ENCODE measurements around the gene TPM4.
"Not testable (repeated sequence)": the region's sequence is repeated elsewhere in the genome, so short reads cannot be mapped to it uniquely, and the experiment has no call there.

DNA sequence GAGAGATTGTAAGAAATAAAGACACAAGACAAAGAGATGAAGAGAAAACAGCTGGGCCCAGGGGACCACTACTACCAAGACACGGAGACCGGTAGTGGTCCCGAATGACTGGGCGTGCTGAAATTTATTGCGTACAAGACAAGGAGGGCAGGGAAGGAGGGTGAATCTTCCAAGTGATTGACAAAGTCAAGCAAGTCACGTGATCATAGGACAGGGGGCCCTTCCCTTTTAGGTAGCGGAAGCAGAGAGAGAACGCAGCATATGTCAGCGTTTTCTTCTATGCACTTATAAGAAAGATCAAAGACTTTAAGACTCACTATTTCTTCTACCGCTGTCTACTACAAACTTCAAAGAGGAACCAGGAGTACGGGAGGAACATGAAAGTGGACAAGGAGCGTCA lies 46.1 kb upstream of the TPM4 start:
- TF ChIP-seq CTCF (IDR thresholded peaks at IDR 0.05; ENCODE audit: low read depth, low read length, poor library complexity, severe bottlenecking); EZH2phosphoT487 (IDR thresholded peaks at IDR 0.05; ENCODE audit: borderline replicate concordance, low read length): not testable (repeated sequence)
